SKM-1 treated with dmso at 0.1 percent for 144 hours (cell line): ENCODE results near the gene DLG2.

ENCODE experiments used
- DNase-seq: peaks from one replicate; lab custom pipeline; 2025; ENCODE audit not compliant: unreplicated experiment; lab: John Stamatoyannopoulos, UW

DLG2 gene

DNA sequence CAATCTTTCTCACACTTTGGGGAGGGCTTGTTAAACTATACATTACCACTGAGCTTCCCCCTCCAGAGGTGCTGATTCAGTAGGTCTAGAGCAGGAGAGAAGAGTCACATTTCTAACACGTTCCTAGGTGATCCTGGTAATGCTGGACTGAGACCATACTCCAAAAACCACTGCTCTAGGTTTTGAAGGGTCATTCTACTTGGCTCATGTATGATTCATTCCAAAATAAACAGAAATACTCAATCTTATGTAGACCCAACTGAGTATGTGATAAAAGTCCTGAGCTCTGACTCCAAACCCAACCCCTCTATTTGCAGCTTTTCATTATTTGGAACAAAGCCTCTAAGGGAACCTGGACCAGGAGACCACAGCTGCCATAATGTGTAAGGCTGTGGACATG lies 1558.1 kb downstream of the DLG2 start:
- DNase-seq: no peak

DNA sequence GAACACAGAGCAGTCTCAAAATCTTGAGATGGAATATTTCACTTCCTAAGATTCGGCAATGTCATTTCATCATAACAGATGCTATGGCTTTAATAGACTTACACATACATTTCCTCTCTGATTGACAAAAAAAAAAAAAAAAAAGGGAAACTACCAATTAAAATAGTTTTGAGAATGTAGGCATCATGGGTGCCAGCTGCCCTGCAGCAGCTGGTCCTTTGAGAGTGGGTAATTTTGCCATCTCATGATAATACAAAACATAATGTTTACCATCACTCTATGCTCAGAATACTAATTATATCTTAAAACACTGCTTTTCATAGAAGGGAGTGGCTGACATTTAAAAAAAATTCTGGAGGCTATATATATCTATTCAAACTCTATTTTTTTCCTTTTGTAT lies 1565.4 kb downstream of the DLG2 start:
- no peak for DNase-seq

DNA sequence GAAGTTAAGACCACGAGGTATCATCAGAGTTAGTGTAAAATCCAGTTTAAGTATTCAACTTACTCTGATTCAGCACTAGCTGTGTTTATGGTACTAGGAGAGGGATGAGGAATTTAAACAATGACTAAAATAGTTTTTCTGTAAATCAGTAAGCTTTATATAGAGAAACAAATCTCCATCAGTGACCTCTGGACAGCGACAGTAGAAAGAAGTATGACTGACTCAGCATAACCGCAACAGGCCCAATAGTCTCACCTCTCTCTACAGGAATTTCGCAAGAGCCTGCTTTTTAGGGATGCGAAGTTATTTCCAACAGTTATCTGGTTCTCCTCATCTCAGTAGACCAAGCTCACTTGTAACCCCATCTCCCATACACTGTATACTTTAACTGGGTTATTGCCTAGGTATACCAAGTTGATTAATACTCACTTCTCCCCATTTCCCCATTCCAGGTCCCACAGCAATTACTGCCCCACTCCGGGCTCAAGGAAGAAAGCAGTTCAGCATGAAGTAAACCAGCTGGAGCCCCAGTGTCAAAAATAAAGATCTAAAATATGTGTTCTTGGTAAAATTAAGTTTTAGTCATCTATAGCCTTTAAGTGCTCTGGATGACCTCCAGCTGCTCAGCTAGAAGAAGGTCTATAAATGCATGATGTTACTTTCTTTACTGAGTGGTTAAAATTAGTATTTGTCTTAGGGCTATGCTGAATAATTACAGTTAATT lies 1570.3 kb downstream of the DLG2 start:
- no peak for DNase-seq

DNA sequence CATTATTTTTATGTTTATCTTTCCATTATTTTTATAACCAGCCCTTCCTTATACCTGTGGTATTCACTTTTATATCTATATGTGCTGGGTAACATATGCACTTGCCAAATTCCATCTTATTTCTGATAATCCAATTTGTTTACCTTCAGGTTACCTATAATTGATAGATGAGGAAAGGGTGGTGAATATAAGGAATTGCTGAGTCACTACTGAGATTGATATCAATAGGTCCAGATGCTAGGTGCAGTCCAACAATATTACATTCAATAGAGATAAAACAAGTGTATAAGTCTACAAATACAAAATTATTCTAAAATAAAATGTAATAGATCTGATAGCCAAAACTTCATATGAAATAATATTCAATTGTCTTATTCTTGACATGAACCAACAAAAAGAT lies 1582.0 kb downstream of the DLG2 start:
- no peak for DNase-seq

DNA sequence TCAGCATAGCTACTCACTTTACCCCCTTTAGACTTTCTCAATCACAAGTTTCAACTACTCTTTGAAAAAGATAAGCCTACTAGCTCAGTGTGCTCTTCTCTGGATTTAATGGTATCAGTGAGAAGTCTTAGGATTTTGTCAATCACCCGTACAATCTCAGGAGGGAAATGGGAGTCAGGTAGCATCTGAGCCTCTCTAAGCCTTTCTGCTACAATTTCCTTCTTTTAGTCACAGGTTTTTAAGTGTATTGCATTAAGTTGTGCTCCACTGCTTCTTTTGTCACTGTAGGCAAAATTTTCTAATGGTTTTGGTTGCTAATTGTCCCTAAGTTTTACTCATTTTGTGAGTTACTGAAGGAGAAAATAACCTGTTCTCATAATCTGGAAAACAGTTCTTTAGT lies 1582.4 kb downstream of the DLG2 start:
- no peak for DNase-seq

DNA sequence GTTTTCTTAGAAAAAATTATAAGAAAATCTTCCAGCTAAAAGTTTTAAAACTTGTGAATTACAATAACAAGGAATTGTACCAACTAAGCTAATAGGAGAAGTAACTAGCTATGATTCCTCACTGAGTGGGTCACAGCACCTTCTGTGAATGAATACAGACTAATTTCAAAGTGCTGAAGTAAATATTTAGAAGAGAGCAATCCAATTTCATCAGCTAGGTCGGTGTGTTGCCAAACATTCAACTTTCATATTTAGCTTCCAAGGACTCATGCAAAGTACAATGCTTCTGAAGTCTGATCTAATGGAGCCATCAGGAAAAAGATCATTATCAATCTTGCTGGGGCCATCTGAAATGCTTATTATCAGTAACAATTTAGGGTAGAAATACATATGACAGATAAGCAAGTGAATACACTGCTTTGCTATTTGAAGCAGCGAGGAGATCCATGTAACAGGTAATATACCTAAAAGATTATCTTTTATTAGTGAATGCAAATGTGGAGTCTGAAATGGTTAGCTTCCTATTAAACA lies 1590.4 kb downstream of the DLG2 start:
- DNase-seq: no peak

DNA sequence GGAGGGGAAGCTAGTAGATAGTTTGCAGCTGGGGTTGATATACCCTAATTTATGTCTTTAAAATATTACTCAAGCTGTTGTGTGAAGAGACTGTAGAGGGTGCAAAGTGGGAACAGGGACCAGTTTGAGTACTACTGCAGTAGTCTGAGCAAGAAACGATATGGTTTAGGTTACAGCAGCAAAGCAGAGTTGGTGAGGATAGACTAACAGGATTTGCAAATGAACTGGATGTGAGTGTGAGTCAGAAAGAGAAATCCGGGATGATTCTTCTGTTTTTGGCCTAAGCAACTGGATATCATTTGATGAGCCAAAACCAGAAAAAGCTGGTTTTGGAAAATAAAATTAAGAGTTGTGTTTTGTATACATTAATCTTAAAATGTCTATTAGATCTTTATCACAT lies 1591.5 kb downstream of the DLG2 start:
- DNase-seq: no peak

DNA sequence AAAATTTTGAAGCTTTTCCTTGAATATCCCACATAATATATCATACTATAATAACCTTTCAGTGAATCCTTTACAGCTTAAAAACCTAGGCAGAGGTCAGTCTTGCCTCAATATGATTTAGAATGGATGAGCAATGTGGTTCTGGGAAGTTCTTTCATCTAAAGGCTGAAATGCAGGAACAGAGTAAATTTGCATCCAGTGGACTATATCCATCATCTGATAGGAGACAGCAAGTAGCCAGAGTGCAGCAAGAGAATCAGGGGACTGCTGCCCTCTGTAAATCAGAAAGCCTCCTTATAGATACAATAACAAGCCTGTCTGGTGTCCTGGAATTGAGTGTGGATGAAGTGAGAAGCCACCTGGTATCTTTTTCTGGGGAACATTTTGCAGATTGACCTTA lies 1592.7 kb downstream of the DLG2 start:
- DNase-seq: no peak

DNA sequence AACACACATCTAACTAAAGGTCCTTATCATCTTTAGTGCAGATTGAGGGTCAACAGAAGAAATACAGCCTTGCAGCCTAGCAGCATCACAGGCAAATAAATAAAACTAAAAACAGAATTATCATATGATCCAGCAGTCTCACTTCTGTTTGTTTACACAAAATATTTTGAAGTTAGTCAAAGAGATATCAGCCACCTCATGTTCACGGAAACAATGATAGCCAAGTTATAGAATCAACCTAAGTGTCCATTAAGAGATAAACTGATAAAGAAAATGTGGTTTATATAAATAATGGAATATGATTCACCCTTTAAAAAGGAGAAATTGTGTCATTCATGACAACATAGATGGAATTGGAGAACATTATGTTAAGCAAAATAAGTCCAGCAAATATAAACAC lies 1602.9 kb downstream of the DLG2 start:
- DNase-seq: no peak

DNA sequence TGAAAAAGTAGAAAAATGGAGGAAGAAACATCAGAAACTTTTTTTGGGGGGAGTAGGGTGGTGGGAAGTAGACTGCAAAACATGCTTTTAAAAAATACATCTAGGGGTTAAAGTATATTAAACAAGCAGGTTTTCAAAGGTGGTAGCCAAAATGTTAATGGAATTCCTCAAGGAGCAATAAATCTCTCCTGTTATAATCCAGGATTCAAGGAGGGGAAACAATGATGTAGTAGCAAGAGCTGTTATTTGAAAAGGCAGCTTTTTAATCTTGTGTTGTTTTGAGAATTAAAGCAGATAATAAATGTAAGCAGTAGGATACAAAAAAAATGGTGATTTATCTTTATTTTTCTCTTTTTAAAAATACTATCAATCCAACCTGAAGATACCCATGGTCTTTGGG lies 1604.4 kb downstream of the DLG2 start:
- no peak for DNase-seq

DNA sequence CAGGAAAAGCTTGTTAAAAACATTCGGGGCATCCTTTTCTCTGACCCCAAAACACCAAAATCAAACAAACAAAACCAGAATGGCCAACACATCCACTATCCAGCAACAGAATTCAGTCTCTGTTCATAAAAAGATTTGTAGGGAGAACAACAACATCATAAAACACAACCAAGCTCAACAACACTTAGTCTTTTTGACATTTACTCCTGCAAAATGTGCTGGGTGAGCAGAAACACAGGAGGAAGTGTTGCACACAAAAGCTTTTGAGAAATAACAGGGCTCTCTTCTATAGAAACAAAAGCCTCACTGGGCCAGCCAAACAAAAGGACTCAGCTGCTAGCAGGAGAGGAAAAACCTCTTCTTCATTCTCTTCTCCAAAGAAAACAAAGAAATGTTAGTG lies 1604.9 kb downstream of the DLG2 start:
- no peak for DNase-seq

DNA sequence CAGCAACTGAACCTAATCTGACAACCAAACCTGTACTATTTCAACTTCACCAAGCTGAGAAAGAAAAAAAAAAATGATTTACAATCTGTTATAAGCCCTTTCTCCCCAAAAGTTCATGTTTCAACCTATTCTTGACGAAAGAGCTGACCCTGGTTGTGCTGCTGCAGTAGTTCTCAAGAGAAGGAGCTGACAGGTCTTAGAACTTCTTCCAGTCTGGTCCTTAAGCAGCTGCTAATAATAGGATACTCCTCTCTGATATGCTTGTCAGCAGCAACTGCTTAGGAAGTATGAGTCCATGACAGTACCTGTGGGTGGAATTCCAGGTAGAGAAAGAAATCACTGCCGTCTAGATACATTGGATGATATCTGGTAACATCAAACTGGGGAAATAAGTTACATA lies 1605.9 kb downstream of the DLG2 start:
- DNase-seq: no peak

DNA sequence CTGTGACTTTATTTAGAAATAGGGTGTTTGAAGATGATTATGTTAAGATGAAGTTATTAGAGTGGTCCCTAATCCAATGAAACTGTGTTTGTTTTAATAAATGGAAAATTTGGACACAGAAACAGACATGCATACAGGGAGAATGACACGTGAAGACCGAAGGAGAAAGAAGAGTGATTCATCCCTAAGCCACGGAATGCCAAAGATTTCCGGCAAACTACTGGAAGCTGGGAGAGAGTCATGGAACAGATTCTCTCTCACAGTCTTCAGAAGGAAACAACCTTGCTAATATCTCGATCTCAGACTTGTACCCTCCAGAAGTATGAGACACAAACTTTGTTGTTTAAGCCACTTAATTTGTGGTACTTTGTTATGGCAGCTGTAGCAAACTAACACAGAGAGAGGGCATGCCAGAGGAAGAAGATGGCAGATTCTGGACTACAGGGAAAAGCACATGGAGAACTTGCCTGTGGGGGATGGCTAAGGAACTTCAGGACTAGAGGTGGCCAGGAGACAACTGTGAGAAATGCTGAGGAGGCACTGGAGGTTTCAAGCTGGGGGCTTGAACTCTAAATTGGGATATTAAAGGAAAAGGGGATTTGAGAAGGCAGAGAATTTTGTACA lies 1607.5 kb downstream of the DLG2 start:
- no peak for DNase-seq

DNA sequence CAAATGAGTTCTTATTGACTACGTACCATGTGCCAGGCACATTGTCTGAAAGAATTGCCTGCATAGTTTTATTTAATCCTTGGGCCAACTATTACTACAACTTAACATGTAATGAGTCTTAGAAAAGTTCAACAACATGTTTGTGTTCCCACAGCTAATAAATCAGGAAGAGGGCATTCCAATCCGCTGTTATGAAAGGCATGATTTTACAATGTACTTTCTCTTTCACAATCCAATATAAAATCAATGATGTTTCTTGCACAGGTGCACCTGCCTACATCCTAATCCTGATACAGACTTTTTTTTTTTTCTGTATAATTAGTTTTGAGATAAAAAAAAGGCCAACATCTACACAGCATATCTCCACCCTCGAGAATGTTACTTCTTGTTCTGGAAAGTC lies 1612.6 kb downstream of the DLG2 start:
- no peak for DNase-seq

DNA sequence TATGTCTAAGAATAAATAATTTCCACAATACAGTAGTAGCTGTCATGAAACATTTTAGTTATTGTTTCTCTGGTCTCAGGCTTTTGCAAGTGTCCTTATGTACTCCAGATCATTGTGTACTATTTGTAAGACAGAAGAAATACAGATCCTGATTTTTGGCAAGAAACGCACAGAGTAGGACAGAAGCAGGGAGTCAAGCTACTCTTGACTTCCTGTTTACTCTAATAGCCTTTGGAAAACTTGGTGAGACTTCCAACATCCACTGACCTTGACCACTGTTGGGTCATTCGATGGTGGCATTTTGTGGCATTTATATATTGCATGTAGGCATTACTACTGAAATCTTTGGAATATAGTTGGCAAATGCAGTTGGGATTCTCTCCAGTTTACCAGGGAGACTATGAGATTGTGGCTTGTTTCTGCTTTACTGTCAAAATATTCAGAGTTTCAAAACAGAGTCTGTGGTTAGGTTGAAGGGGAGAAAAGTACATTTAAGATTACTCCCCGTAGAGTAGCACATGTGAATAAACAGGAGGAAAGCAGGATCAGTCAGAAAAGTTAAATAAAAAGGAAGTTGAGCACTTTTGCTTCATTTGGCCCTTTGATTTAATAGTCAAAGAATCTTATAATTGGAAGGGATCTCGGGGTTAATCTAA lies 1614.8 kb downstream of the DLG2 start:
- no peak for DNase-seq

DNA sequence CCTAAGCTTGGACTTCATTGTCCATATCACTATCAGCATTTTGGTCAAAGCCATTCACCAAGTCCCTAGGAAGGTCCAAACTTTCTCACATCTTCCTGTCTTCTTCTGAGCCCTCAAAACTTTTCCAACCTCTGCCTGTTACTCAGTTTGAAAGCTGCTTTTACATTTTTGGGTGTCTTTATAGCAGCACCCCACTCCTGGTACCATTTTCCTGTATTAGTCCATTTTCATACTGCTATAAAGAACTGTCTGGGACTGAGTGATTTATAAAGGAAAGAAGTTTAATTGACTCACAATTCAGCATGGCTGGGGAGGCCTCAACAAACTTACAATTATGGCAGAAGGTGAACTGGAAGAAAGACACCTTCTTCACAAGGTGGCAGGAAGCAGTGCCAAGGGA lies 1624.0 kb downstream of the DLG2 start:
- no peak for DNase-seq

DNA sequence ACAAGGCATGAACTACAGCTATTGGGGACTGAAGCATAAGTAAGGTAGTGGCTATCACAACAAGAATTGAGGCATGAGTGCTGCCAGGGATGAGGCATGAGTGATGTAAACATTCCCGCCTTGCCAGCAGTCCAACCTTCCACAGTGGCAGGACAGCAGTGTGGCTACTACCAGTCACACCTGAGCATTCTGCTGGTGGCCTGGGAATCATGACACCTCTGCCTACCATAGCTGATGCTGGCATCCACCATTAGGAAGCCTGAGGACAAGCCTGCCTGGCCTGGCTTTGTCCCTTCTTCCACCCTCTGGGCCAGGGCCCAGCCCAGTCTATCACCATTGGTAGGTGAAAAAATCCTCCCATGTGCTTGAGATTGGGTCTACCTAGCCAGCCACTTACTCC lies 1628.2 kb downstream of the DLG2 start:
- no peak for DNase-seq

DNA sequence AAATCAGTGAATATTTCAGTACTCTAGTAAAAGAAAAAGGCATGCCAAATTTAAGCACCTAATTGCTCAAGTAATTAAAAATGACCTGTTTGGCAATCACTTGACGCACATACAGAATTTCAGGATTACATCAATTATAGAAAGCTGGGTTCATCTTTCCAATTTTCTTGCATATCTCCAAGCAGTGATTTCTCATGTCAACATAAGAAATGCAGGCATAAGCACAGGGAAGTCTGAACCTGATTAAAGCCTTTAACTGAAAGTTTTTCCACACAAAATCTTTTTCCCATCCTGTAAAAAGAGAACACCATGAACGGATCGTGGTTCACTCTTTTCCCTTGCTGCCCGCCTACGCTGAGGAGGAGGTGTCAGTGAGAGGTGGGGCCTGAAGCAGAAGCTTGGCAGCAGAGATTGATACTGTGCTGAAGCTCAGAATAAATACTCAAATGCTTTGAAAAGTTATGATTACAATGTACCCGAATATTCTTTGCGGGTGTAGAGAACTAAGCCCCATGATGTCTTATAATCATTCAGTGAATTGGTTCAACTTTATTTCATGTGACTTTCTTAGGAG lies 1636.9 kb downstream of the DLG2 start:
- no peak for DNase-seq

DNA sequence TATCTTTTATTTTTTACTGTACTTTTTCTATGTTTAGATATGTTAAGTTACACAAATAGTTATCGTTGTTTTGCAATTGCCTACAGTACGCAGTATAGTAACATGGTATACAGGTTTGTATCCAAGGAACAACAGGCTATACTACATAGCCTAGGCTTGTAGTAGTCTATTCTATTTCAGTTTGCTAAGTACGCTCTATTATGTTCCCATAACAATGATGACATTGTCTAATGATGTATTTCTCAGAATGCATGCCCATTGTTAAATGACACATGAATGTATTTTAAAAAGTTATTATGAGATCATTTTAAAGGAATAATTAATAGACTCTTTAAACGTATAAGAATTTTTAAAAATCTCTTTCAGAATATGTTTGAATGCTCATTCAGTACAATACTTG lies 1644.3 kb downstream of the DLG2 start:
- DNase-seq: no peak

DNA sequence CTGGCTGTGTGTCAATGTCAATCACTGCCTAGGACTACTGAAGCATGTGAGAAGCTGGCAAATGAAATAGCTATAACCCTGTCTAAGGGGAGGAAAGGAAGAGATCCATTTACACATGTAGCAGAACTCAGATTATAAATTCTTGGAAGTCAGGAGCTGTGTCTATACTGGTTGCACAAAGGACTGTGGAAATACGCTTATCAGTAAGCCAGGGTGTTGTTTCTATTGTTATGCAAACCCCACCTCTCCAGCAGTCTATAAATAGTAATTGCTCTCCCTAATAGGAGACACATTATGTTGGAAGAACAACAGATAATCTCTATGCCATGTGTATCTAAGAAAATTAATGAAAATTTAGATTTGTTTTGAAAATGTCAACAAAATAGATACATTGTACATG lies 1647.6 kb downstream of the DLG2 start:
- no peak for DNase-seq

DNA sequence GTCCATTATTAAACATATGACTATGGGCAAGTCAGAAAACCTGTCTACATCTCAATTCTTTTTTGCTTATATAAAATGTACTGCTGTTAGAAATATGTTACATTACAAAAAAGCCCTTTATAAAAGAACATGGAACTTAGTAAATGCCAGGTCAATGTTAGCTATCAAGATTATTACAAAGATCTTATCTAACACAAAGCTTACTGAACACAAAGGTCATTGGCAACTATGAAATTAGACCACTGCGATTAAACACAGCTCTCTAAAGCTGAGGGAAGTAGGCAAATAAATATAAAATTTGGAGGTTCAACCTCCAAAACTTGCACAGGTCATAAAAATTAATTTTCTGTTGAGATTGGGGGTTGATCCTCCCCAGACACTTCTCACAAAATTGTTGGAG lies 1648.2 kb downstream of the DLG2 start:
- DNase-seq: no peak

DNA sequence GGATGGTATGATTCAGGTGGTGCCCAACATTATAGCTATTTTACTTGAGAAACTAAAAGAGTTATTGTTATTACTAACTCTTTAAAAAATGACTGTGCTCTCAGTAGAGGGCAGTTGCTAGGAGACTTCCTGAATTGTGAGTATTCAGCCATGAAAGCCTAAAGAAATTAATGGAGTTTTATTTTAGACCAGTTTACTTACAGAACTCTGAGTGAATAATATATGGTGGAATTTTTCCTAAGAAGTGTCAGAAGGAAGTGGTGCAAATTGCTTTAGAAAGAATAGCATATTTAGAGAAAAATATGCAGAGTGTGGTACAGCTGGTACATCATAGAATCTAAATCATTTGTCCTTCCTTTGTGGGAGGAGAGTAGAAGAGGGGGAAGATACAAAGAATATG lies 1651.1 kb downstream of the DLG2 start:
- no peak for DNase-seq
